C4-2B (cell line): ENCODE results near the gene LDB2.

Experiments used
- CTCF ChIP-seq: fragments of 450-650 bp; conservative IDR thresholded peaks from 2 replicates; pipeline ENCODE4 v1.5.1; 2017; ENCODE audit warnings: mild to moderate bottlenecking
- ZFX ChIP-seq: fragments of 450-650 bp; IDR thresholded peaks from 2 replicates; pipeline ENCODE4 v1.6.1; 2017

DNA sequence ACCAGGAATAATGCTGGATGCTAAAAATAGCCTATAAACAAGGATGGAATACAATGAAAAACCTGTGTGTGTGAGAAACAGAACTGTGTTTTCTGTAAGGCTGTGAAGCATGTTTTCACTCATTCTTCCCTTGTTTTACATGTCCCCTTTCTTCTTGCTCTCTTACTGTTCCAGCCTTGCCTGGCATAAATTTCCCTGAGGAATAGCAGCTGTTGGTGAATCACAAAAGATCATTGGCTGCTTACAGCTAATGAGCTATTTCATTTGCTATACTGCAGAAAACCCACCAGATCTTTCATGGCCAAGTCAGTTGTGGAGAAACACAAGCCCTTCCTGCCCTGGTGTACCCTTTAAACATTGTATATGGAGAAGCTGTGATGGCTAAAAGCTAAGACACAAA lies 91.1 kb downstream of the LDB2 start:
- TF ChIP-seq CTCF (no peak), ZFX (no peak)
